Measurements from ENCODE around the gene FGD5.

Gene FGD5

DNA sequence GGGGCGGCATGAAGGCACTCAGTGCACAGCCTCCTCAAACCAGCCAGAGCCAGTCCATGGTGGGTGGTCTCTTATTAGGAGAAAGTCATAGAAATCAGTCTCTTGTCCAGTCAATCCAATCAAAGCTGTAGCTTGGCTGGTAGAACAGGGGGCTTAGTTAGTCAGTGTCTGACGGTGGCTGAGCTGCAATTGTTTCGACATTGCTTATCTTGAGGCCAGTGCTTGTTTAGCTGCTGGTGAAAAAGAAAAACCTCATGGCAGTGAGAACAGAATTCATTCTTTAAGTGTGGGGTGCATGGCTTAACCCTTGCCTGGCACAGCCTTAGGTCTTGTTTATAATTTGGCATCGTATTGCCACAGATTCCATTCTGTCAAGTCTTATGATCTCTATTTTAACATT is 53.9 kb downstream of the FGD5 start:
- no peak overlapping the region for H3K9ac ChIP-seq (ENCODE audit: low read length)
- no peaks in the 10 kb centered on the region for H3K36me3 ChIP-seq (ENCODE audit: control insufficient read depth, insufficient read depth, low read length, severe bottlenecking)
- no peak overlapping the region for H3K4me3 ChIP-seq (ENCODE audit: low read length)
- no peaks in the 10 kb centered on the region for H3K27me3 ChIP-seq (replicated peaks; ENCODE audit: control insufficient read depth, insufficient read depth, low read length)
- no peaks in the 10 kb centered on the region for H3K9me3 ChIP-seq (ENCODE audit: control insufficient read depth, low read length)
- no peak for DNase-seq (ENCODE audit: low read depth)
- H3K4me1 ChIP-seq (ENCODE audit: control insufficient read depth, insufficient read depth, low read length), result peaks cover 20% of the 10 kb centered on the region

DNA sequence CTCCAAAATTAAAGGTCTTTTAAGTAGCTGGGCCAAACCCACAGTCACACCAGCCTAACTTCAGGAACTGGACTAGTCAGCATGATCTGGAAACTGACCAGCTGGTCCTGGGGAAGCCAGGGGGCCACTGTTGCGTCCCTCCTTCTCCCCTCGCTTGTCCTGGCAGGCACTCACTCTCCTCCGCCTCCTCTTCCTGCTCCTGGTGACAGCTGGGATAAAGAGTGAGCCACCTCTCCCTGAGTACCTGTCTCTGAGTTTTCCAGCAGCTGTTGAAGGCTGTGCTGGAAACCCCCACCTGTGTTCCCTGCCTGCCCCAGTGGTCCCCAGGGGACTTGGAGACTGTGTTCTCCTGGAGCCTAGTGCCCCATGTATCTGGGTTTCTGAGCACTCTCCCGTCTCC is 56.0 kb downstream of the FGD5 start:
- Histone ChIP-seq H3K9me3 (ENCODE audit: control insufficient read depth, low read length) (no peaks in the 10 kb centered on the region), H3K4me3 (ENCODE audit: low read length) (no peak overlapping the region), H3K4me1 (ENCODE audit: control insufficient read depth, insufficient read depth, low read length) (peaks cover 20% of the 10 kb centered on the region), H3K36me3 (ENCODE audit: control insufficient read depth, insufficient read depth, low read length, severe bottlenecking) (no peaks in the 10 kb centered on the region), H3K9ac (ENCODE audit: low read length) (no peak overlapping the region), H3K27me3 (replicated peaks; ENCODE audit: control insufficient read depth, insufficient read depth, low read length) (no peaks in the 10 kb centered on the region)
- DNase-seq (ENCODE audit: low read depth), result no peak

DNA sequence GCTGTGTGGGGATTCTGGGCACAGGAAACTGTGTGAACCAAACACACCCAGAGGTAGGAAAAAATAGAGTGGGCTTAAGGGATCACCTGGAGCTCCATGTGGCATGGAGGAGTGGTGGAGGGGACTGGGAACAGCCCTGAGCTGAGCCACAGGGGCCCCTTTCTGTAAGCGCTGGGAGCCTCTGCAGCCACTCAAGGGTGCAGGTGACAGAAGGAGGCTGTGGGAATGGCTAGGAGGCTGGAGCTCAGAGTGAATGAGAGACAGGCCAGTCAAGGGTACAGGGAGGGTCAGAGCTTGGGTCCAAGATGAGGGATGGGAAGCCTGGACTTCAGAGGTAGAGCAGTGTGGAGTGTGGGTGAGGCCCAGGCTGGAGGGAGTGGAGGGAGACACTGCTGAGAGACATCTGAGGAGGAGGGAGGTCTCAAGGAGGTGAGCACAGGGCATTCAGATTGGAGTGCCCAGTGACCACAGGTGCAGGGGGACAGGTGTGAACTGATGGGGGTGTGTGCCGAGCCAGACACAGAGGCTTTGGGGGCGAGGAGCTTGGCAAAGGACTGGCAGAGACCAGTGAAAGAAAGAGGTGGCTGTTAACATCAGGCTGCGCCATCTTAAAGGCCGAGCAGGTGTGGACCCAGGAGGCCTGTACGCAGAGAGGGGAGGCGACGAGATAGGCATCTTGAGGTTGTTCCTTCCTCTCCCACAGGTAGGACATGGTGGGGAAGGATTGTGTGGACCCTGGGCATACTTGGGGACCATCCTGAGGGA is 56.8 kb downstream of the FGD5 start:
- Histone ChIP-seq H3K27me3 (replicated peaks; ENCODE audit: control insufficient read depth, insufficient read depth, low read length) (no peaks in the 10 kb centered on the region), H3K4me1 (ENCODE audit: control insufficient read depth, insufficient read depth, low read length) (peaks cover 20% of the 10 kb centered on the region), H3K4me3 (ENCODE audit: low read length) (no peak overlapping the region), H3K36me3 (ENCODE audit: control insufficient read depth, insufficient read depth, low read length, severe bottlenecking) (no peaks in the 10 kb centered on the region), H3K9me3 (ENCODE audit: control insufficient read depth, low read length) (no peaks in the 10 kb centered on the region), H3K9ac (ENCODE audit: low read length) (no peak overlapping the region)
- DNase-seq (ENCODE audit: low read depth), result no peak

DNA sequence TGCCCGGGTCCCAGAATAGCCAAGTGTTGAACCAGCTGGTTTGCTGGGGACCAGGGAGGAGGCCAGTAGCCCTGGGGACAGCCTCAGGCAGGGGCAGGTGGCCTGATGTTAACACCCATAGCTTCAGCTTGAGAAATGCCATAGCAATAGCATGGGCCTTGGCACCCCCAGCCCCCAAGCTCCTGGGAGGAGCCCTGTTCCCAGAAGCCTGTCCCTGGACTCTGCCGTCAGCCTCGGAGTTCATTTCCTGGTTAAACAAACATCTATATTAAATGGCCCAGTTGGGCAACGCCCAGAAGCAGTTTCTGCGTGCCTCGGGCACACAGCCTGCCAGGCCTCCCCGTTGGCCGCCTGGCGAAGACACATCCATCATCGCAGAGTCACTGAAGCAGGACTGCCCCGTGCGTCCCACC is 58.2 kb downstream of the FGD5 start:
- H3K4me3 ChIP-seq (ENCODE audit: low read length), result no peak overlapping the region
- H3K36me3 ChIP-seq (ENCODE audit: control insufficient read depth, insufficient read depth, low read length, severe bottlenecking), result no peaks in the 10 kb centered on the region
- no peaks in the 10 kb centered on the region for H3K27me3 ChIP-seq (replicated peaks; ENCODE audit: control insufficient read depth, insufficient read depth, low read length)
- no peaks in the 10 kb centered on the region for H3K9me3 ChIP-seq (ENCODE audit: control insufficient read depth, low read length)
- H3K4me1 ChIP-seq (ENCODE audit: control insufficient read depth, insufficient read depth, low read length), result peaks cover 14% of the 10 kb centered on the region
- DNase-seq (ENCODE audit: low read depth), result no peak
- no peak overlapping the region for H3K9ac ChIP-seq (ENCODE audit: low read length)

DNA sequence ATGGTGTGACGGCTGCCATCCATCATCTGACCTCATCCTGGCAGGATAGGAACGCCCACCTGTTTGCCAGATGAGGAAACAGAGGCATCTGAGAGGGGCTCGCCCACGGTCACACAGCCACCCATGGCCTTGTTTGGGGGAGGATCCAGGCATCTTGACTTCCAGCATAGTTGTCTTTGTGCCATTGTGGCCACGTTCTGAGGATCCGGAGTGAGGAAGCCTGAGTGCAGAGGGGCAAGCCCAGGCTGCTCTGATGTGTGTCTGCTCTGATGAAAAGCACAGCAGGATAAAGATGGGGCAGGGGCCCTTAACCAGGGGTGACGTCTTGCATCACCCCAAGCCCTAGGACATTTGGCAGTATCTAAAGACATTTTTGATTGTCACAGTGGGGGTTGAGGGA is 58.7 kb downstream of the FGD5 start:
- H3K4me3 ChIP-seq (ENCODE audit: low read length), result no peak overlapping the region
- no peak overlapping the region for H3K9ac ChIP-seq (ENCODE audit: low read length)
- H3K27me3 ChIP-seq (replicated peaks; ENCODE audit: control insufficient read depth, insufficient read depth, low read length), result no peaks in the 10 kb centered on the region
- DNase-seq (ENCODE audit: low read depth), result no peak
- H3K4me1 ChIP-seq (ENCODE audit: control insufficient read depth, insufficient read depth, low read length), result peaks cover 10% of the 10 kb centered on the region
- H3K36me3 ChIP-seq (ENCODE audit: control insufficient read depth, insufficient read depth, low read length, severe bottlenecking), result no peaks in the 10 kb centered on the region
- H3K9me3 ChIP-seq (ENCODE audit: control insufficient read depth, low read length), result no peaks in the 10 kb centered on the region

DNA sequence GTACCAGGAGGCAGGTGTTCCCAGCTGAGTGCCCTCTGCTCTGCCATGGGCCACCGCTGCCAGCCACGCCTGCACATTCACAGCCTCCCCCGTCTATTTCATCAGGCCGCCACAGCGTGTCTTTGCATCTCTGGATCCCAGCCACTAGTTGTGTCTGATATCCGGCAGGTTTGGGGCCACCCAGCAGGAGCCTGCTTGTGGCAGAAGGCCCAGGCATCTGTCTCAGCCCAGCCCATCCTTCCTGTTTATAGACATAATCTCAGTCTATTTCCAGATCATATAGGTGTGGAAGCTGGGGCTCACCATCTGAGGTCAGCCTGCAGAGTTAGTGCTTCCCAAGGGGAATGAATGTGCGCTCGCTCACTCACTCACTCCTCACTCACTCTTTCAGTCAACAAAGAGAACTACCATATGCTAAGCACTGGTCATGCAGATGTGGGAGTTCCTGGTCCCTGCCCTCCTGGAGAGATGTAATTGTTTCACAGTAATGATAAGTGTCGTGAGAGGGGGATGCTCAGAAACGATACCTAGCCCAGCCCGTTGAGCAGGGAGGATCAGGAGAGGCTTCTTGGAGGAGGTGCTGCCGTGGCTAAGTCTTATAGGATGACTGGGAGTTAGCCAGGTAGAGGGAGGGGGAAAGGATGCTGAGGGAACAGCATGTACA is 60.6 kb downstream of the FGD5 start:
- Histone ChIP-seq H3K36me3 (ENCODE audit: control insufficient read depth, insufficient read depth, low read length, severe bottlenecking) (no peaks in the 10 kb centered on the region), H3K27me3 (replicated peaks; ENCODE audit: control insufficient read depth, insufficient read depth, low read length) (peaks cover 9% of the 10 kb centered on the region), H3K4me1 (ENCODE audit: control insufficient read depth, insufficient read depth, low read length) (peaks cover 10% of the 10 kb centered on the region), H3K9me3 (ENCODE audit: control insufficient read depth, low read length) (no peaks in the 10 kb centered on the region), H3K9ac (ENCODE audit: low read length) (no peak overlapping the region), H3K4me3 (ENCODE audit: low read length) (no peak overlapping the region)
- no peak for DNase-seq (ENCODE audit: low read depth)

DNA sequence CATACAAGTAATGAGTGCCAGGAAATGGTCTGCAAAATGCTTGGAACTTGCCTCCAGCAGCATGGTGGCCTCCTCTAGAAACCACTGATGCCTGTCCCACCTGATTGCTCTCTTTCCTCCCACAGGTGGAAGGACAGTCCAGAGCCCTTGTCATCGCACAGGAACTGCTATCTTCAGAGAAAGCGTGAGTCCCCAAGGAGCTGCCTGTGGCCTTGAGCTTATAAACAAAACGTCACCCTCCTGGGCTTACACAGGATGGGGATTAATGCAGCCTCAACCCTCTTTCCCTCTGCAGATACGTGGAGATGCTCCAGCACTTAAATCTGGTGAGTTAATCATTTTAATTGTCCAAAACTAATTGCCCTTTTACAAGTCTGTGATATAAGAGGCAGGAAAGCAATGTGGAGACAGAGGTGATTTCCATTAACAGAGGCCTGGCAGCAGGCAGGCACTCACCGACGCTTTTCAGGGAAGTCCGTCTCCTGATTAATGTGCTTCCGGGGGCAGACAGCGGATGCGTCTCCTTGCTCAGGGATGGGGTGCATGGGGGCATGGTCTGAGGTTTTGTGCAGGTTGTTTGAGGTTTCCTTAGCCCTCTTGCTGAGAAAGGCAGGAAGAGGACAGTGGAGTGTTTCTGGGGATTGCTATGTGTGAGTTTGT is 61.8 kb downstream of the FGD5 start:
- Histone ChIP-seq H3K4me3 (ENCODE audit: low read length) (no peak overlapping the region), H3K9ac (ENCODE audit: low read length) (no peak overlapping the region), H3K36me3 (ENCODE audit: control insufficient read depth, insufficient read depth, low read length, severe bottlenecking) (no peaks in the 10 kb centered on the region), H3K4me1 (ENCODE audit: control insufficient read depth, insufficient read depth, low read length) (peaks cover 10% of the 10 kb centered on the region), H3K9me3 (ENCODE audit: control insufficient read depth, low read length) (no peaks in the 10 kb centered on the region), H3K27me3 (replicated peaks; ENCODE audit: control insufficient read depth, insufficient read depth, low read length) (peaks cover 11% of the 10 kb centered on the region)
- DNase-seq (ENCODE audit: low read depth), result no peak

DNA sequence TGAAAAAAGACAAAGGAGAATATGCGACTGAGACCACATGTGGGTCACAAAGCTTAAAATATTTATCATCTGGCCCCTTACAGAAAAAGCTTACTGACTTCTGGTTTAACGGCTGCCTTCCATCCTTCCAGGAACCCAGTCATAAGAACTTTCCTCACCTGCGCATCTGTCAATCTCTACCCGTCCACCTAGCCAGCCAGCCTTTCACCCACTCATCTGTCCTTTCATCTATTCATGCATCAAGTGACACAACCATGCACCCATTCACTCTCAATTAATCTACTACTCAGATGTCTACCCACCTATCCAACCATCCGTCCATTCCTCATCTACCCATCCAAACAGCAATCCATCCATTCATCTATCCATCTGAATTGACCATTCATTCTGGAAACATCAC is 64.5 kb downstream of the FGD5 start:
- no peaks in the 10 kb centered on the region for H3K4me1 ChIP-seq (ENCODE audit: control insufficient read depth, insufficient read depth, low read length)
- H3K9me3 ChIP-seq (ENCODE audit: control insufficient read depth, low read length), result no peaks in the 10 kb centered on the region
- H3K4me3 ChIP-seq (ENCODE audit: low read length), result no peak overlapping the region
- peaks cover 29% of the 10 kb centered on the region for H3K27me3 ChIP-seq (replicated peaks; ENCODE audit: control insufficient read depth, insufficient read depth, low read length)
- H3K36me3 ChIP-seq (ENCODE audit: control insufficient read depth, insufficient read depth, low read length, severe bottlenecking), result no peaks in the 10 kb centered on the region
- no peak overlapping the region for H3K9ac ChIP-seq (ENCODE audit: low read length)
- DNase-seq (ENCODE audit: low read depth), result no peak

DNA sequence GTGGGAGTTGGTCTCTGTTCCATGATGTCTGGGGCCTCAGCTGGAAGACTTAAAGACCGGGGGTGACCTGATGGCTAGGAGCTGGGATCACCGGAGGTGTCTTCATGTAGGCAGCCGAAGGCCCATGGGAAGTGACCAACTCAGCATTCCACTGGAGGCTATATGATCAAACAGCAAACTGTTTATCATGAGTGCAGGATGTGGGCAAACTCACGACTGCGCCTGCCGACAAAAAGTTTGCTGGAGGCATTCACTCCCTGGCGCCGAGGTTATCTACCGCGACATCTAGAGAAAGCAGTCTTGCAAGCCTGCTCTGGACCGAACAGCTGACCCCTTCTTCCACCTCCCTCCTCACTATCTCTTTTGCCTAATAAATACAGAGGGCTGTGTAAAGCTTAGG is 65.9 kb downstream of the FGD5 start:
- Histone ChIP-seq H3K9me3 (ENCODE audit: control insufficient read depth, low read length) (no peaks in the 10 kb centered on the region), H3K27me3 (replicated peaks; ENCODE audit: control insufficient read depth, insufficient read depth, low read length) (peaks cover 32% of the 10 kb centered on the region), H3K9ac (ENCODE audit: low read length) (no peak overlapping the region), H3K36me3 (ENCODE audit: control insufficient read depth, insufficient read depth, low read length, severe bottlenecking) (no peaks in the 10 kb centered on the region), H3K4me3 (ENCODE audit: low read length) (no peak overlapping the region), H3K4me1 (ENCODE audit: control insufficient read depth, insufficient read depth, low read length) (no peaks in the 10 kb centered on the region)
- no peak for DNase-seq (ENCODE audit: low read depth)

DNA sequence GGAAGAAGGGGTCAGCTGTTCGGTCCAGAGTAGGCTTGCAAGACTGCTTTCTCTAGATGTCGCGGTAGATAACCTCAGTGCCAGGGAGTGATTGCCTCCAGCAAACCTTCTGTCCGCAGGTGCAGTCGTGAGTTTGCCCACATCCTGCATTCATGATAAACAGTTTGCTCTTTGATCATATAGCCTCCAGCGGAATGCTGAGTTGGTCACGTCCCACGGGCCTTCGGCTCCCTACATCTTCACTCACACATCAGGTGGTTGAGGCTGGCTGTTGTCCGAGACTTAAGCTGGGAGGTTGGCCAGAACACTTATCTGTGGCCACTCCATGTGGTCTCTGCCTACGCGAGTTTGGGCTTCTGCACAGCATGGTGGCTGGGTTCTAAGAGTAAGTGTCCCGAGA is 66.5 kb downstream of the FGD5 start:
- H3K36me3 ChIP-seq (ENCODE audit: control insufficient read depth, insufficient read depth, low read length, severe bottlenecking), result no peaks in the 10 kb centered on the region
- no peak overlapping the region for H3K9ac ChIP-seq (ENCODE audit: low read length)
- no peaks in the 10 kb centered on the region for H3K4me1 ChIP-seq (ENCODE audit: control insufficient read depth, insufficient read depth, low read length)
- H3K9me3 ChIP-seq (ENCODE audit: control insufficient read depth, low read length), result no peaks in the 10 kb centered on the region
- no peak for DNase-seq (ENCODE audit: low read depth)
- H3K27me3 ChIP-seq (replicated peaks; ENCODE audit: control insufficient read depth, insufficient read depth, low read length), result peaks cover 38% of the 10 kb centered on the region
- no peak overlapping the region for H3K4me3 ChIP-seq (ENCODE audit: low read length)

DNA sequence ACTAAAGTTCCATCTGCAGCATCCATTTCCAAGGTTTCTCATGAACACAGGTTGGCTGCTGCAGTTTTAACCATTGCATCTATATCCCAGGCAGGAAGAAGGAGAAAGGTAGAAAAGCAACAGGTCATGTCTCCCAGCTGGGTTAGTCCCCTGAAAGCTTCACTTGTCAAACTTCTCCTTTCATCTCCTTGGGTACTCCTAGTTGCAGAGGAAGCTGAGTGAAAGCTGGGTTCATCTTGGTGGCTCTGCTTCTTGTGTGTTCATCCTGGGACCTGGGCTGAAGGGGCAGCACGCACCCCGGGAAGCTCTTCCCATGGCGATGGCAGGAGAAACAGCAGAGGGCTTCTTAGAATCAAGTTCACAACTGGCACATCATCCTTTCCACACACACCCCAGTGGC is 67.3 kb downstream of the FGD5 start:
- no peaks in the 10 kb centered on the region for H3K36me3 ChIP-seq (ENCODE audit: control insufficient read depth, insufficient read depth, low read length, severe bottlenecking)
- H3K9me3 ChIP-seq (ENCODE audit: control insufficient read depth, low read length), result no peaks in the 10 kb centered on the region
- no peak overlapping the region for H3K9ac ChIP-seq (ENCODE audit: low read length)
- no peak for DNase-seq (ENCODE audit: low read depth)
- H3K4me1 ChIP-seq (ENCODE audit: control insufficient read depth, insufficient read depth, low read length), result no peaks in the 10 kb centered on the region
- no peak overlapping the region for H3K4me3 ChIP-seq (ENCODE audit: low read length)
- H3K27me3 ChIP-seq (replicated peaks; ENCODE audit: control insufficient read depth, insufficient read depth, low read length), result peaks cover 46% of the 10 kb centered on the region
